Breast epithelium (tissue), 4 donors: ENCODE data around the gene DOCK11. TPM values are rescaled to one million over a fixed set of nuclear protein-coding genes. Genes with fewer than 3 reads are reported as not detected.

Experiments used
- DNase-seq, 2 donors: peaks; one replicate each; pipeline ENCODE4 v3.0.0-alpha.2; 2019; ENCODE audit warnings: low spot score in 2 of 2
- H3K27ac ChIP-seq, 2 donors: fragments of 200-600 bp; sonication (generic) in 1 of 2; one replicate each; pipeline ENCODE4 v1.5.1; 2016 to 2019; ENCODE audit warnings: mild to moderate bottlenecking in 1 of 2
- H3K27me3 ChIP-seq, 2 donors: fragments of 200-600 bp; sonication (generic) in 1 of 2; one replicate each; pipeline versions ENCODE4 v1.5.1 to v1.6.0; 2017 to 2019; ENCODE audit warnings: control low read depth in 1 of 2, mild to moderate bottlenecking in 1 of 2
- H3K36me3 ChIP-seq: fragments of 200-600 bp; one replicate; pipeline ENCODE4 v1.5.1; 2019
- H3K4me1 ChIP-seq, 2 donors: fragments of 200-600 bp; sonication (generic); one replicate each; pipeline ENCODE4 v1.5.1; 2016 to 2019; ENCODE audit warnings: control low read depth in 1 of 2
- H3K4me3 ChIP-seq, 3 donors: fragments of 200-600 bp; sonication (generic); 1 replicate in 2 of 3; 2 replicates in 1 of 3; pipeline ENCODE4 v1.5.1; 2016 to 2019; ENCODE audit warnings: mild to moderate bottlenecking in 3 of 3, moderate library complexity in 2 of 3
- H3K9me3 ChIP-seq, 2 donors: fragments of 200-600 bp; sonication (generic) in 1 of 2; one replicate each; pipeline ENCODE4 v1.5.1; 2016 to 2019; ENCODE audit warnings: control low read depth in 1 of 2
- CTCF ChIP-seq, 3 donors: fragments of 450-650 bp; IDR thresholded peaks; one replicate each; pipeline ENCODE4 v1.5.1; 2016 to 2017; ENCODE audit warnings: antibody characterized with exemption in 3 of 3, mild to moderate bottlenecking in 3 of 3, moderate library complexity in 3 of 3
- POLR2A ChIP-seq: fragments of 450-650 bp; IDR thresholded peaks from one replicate; pipeline ENCODE4 v1.6.1; 2016; ENCODE audit warnings: antibody characterized with exemption, mild to moderate bottlenecking, moderate library complexity
- POLR2AphosphoS5 ChIP-seq, 3 donors: sonication (generic); formaldehyde crosslinking; IDR thresholded peaks; one replicate each; pipeline ENCODE4 v1.6.1; 2017; ENCODE audit warnings: antibody characterized with exemption in 3 of 3
- intact Hi-C: fragments of 100-400 bp; cut with DNase I; formaldehyde crosslinking; loops from one replicate; pipeline ENCODE4 v1.15.1; 2023; ENCODE audit warnings: low total_unique reads
- total RNA-seq, 3 donors: library from RNA; depleted of rRNA; stranded (reverse); fragments of >200 nt; gene quantifications; one replicate each; pipeline ENCODE4 v1.1.0, GENCODE V29; 2016

Gene DOCK11
- total RNA-seq, 3 donors from 2014 or later: 25.3 to 138 (median 26.9) TPM

GRCh38 chrX:118596390-118596789 is 100.8 kb downstream of the DOCK11 start:
- DNase-seq: no peak
- Histone ChIP-seq H3K27me3 (peaks cover 0 to 13% of the 10 kb centered on the region in 2 donors), H3K27ac (no peak overlapping the region), H3K36me3 (no peaks in the 10 kb centered on the region), H3K9me3 (no peaks in the 10 kb centered on the region), H3K4me1 (no peaks in the 10 kb centered on the region), H3K4me3 (no peak overlapping the region)
- no peak for TF ChIP-seq POLR2A
- no peak for TF ChIP-seq POLR2AphosphoS5 (IDR thresholded peaks at IDR 0.05)
- TF ChIP-seq CTCF (IDR thresholded peaks at IDR 0.05): no peak
- intact Hi-C loops: no loop called here

- Histone ChIP-seq H3K9me3 (no peaks in the 10 kb centered on the region), H3K4me1 (no peaks in the 10 kb centered on the region), H3K27ac (no peak overlapping the region), H3K4me3 (no peak overlapping the region), H3K27me3 (peaks cover 0 to 2% of the 10 kb centered on the region in 2 donors), H3K36me3 (no peaks in the 10 kb centered on the region)
- peak in 1 of 2 donors; percentile 27 for DNase-seq
- intact Hi-C loops: no loop called here
- TF ChIP-seq POLR2AphosphoS5 (IDR thresholded peaks at IDR 0.05): no peak
- no peak for TF ChIP-seq POLR2A
- peak in 2 of 3 donors; percentile 40 to 73 for TF ChIP-seq CTCF (IDR thresholded peaks at IDR 0.05)
Observed at GRCh38 chrX:118603981-118604380, 108.4 kb downstream of the DOCK11 start.

- Histone ChIP-seq H3K9me3 (no peaks in the 10 kb centered on the region), H3K4me1 (no peaks in the 10 kb centered on the region), H3K27me3 (no peaks in the 10 kb centered on the region), H3K27ac (no peak overlapping the region), H3K4me3 (no peak overlapping the region), H3K36me3 (no peaks in the 10 kb centered on the region)
- intact Hi-C loops: no loop called here
- TF ChIP-seq POLR2AphosphoS5 (IDR thresholded peaks at IDR 0.05): no peak
- TF ChIP-seq POLR2A: no peak
- no peak for DNase-seq
Observed at GRCh38 chrX:118612290-118612689, 116.7 kb downstream of the DOCK11 start.

GRCh38 chrX:118614150-118614549 is 118.5 kb downstream of the DOCK11 start:
- H3K27ac ChIP-seq: no peak overlapping the region
- no peak for DNase-seq
- H3K4me1 ChIP-seq: no peaks in the 10 kb centered on the region
- no peak overlapping the region for H3K4me3 ChIP-seq
- no peaks in the 10 kb centered on the region for H3K27me3 ChIP-seq
- no peaks in the 10 kb centered on the region for H3K36me3 ChIP-seq
- H3K9me3 ChIP-seq: no peaks in the 10 kb centered on the region
- intact Hi-C loops: no loop called here
- TF ChIP-seq CTCF (IDR thresholded peaks at IDR 0.05): no peak
- TF ChIP-seq POLR2AphosphoS5 (IDR thresholded peaks at IDR 0.05): no peak
- no peak for TF ChIP-seq POLR2A

GRCh38 chrX:118615141-118615540 is 119.5 kb downstream of the DOCK11 start:
- Histone ChIP-seq H3K27me3 (no peaks in the 10 kb centered on the region), H3K27ac (no peak overlapping the region), H3K36me3 (no peaks in the 10 kb centered on the region), H3K4me1 (no peaks in the 10 kb centered on the region), H3K9me3 (no peaks in the 10 kb centered on the region), H3K4me3 (no peak overlapping the region)
- intact Hi-C loops: no loop called here
- no peak for DNase-seq
- TF ChIP-seq POLR2A (no peak), POLR2AphosphoS5 (IDR thresholded peaks at IDR 0.05) (no peak), CTCF (IDR thresholded peaks at IDR 0.05) (no peak)
